ENCODE measurements around the gene SEMA4D.

GRCh38 chr9:89383030-89383720, 114.7 kb downstream of the SEMA4D start:
- TF ChIP-seq CTCF (IDR thresholded peaks at IDR 0.05) (no peak), POLR2A (IDR thresholded peaks at IDR 0.05) (no peak), POLR2AphosphoS5 (IDR thresholded peaks at IDR 0.05) (no peak)

Data from prostate gland (tissue), 2 donors.